Mesendoderm (in vitro differentiated cells): ENCODE results near the gene POLR1B.

ENCODE experiments used
- DNase-seq: peaks from one replicate; pipeline ENCODE4 v3.0.0; 2013
- H2AK5ac ChIP-seq: 2 replicates; pipeline ENCODE4 v1.6.1; 2013; ENCODE audit warnings: low read length, inconsistent platforms
- H2BK120ac ChIP-seq: 2 replicates; pipeline ENCODE4 v1.6.1; 2013; ENCODE audit warnings: low read depth, mild to moderate bottlenecking, low read length, moderate library complexity, mixed read lengths
- H2BK15ac ChIP-seq: replicated peaks from 2 replicates; pipeline ENCODE4 v1.6.1; 2013; ENCODE audit warnings: low read depth, mild to moderate bottlenecking, moderate library complexity
- H2BK5ac ChIP-seq: 2 replicates; pipeline ENCODE4 v1.6.1; 2013; ENCODE audit warnings: low read length, inconsistent platforms
- H3K18ac ChIP-seq: 2 replicates; pipeline ENCODE4 v1.6.1; 2013; ENCODE audit warnings: mild to moderate bottlenecking, low read length, mixed read lengths
- H3K23ac ChIP-seq: one replicate; pipeline ENCODE4 v1.6.1; 2013; ENCODE audit warnings: low read length
- H3K27ac ChIP-seq: 2 replicates; pipeline ENCODE4 v1.5.1; 2013; ENCODE audit warnings: low read depth, mild to moderate bottlenecking, inconsistent platforms, low read length, moderate library complexity
- H3K27me3 ChIP-seq: 2 replicates; pipeline ENCODE4 v1.6.1; 2013; ENCODE audit warnings: low read length, control low read depth, mild to moderate bottlenecking, inconsistent platforms; ENCODE audit not compliant: insufficient read depth, poor library complexity
- H3K36me3 ChIP-seq: 2 replicates; pipeline ENCODE4 v1.6.1; 2013; ENCODE audit warnings: low read length, inconsistent platforms; ENCODE audit not compliant: control insufficient read depth, insufficient read depth
- H3K4ac ChIP-seq: one replicate; pipeline ENCODE4 v1.6.1; 2013; ENCODE audit warnings: low read depth, mild to moderate bottlenecking, low read length, moderate library complexity
- H3K4me1 ChIP-seq: 2 replicates; pipeline ENCODE4 v1.6.1; 2013; ENCODE audit warnings: low read depth, low read length, inconsistent platforms; ENCODE audit not compliant: control insufficient read depth
- H3K4me2 ChIP-seq: 2 replicates; pipeline ENCODE4 v1.6.1; 2013; ENCODE audit warnings: low read length
- H3K4me3 ChIP-seq: 2 replicates; pipeline ENCODE4 v1.5.1; 2013; ENCODE audit warnings: mild to moderate bottlenecking, low read length
- H3K56ac ChIP-seq: one replicate; pipeline ENCODE4 v1.6.1; 2013; ENCODE audit warnings: low read length
- H3K79me1 ChIP-seq: 2 replicates; pipeline ENCODE4 v1.6.1; 2013; ENCODE audit warnings: low read length, inconsistent platforms
- H3K79me2 ChIP-seq: 2 replicates; pipeline ENCODE4 v1.6.1; 2013; ENCODE audit warnings: mild to moderate bottlenecking, low read length; ENCODE audit not compliant: control insufficient read depth, insufficient read depth
- H3K9ac ChIP-seq: 2 replicates; pipeline ENCODE4 v1.6.1; 2013; ENCODE audit warnings: low read length, inconsistent platforms
- H4K5ac ChIP-seq: one replicate; pipeline ENCODE4 v1.6.1; 2013; ENCODE audit warnings: low read length
- H4K8ac ChIP-seq: one replicate; pipeline ENCODE4 v1.6.1; 2013; ENCODE audit warnings: low read depth, mild to moderate bottlenecking, control low read depth, low read length, moderate library complexity
- WGBS: extraction: QIAGEN DNeasy Blood & Tissue Kit; methylation state at CpG from one replicate; pipeline ENCODE4 v1.1.7; 2013; ENCODE audit warnings: low lambda C conversion rate, missing lambda C conversion rate; ENCODE audit not compliant: insufficient coverage; ENCODE audit errors: extremely low coverage; 5-methylcytosine and 5-hydroxymethylcytosine counted together

Gene POLR1B

GRCh38 chr2:112584134-112584890, 42.0 kb downstream of the POLR1B start, which contains the start of gene CHCHD5:
Gene CHCHD5 (plus strand): TSS chr2:112584609. CDS start chr2:112584648, 39 bp downstream.
- Histone ChIP-seq H4K5ac (peak within 1 kb of the TSS; percentile 94), H3K79me1 (peaks cover 2% of the 10 kb centered on the region), H2AK5ac (peak within 1 kb of the TSS; percentile 59), H3K79me2 (no peaks in the 10 kb centered on the region), H2BK15ac (no peak within 1 kb of the TSS), H3K9ac (peak within 1 kb of the TSS; percentile 95), H2BK5ac (peak within 1 kb of the TSS; percentile 95), H4K8ac (peak within 1 kb of the TSS; percentile 7), H3K56ac (peak within 1 kb of the TSS; percentile 99), H3K4me2 (peak within 1 kb of the TSS; percentile 84), H3K4ac (peak within 1 kb of the TSS; percentile 83), H3K4me1 (peaks cover 8% of the 10 kb centered on the region), H2BK120ac (no peak within 1 kb of the TSS), H3K36me3 (peaks cover 3% of the 10 kb centered on the region), H3K27ac (peak within 1 kb of the TSS; percentile 95), H3K18ac (peak within 1 kb of the TSS; percentile 77), H3K23ac (peak within 1 kb of the TSS; percentile 83), H3K27me3 (no peaks in the 10 kb centered on the region), H3K4me3 (peak within 1 kb of the TSS; percentile 91)
- peak; percentile 99 for DNase-seq
- WGBS: no CpG with 5 or more reads among the region's 54 CpGs

GRCh38 chr2:112584891-112585250, 42.6 kb downstream of the POLR1B start:
- H2BK5ac ChIP-seq: peak overlapping the region; percentile 23
- no peak for DNase-seq
- peak overlapping the region; percentile 89 for H3K4me3 ChIP-seq
- H4K5ac ChIP-seq: peak overlapping the region; percentile 94
- H3K27ac ChIP-seq: peak overlapping the region; percentile 95
- no peaks in the 10 kb centered on the region for H3K27me3 ChIP-seq
- peak overlapping the region; percentile 77 for H3K18ac ChIP-seq
- no peaks in the 10 kb centered on the region for H3K79me2 ChIP-seq
- H4K8ac ChIP-seq: peak overlapping the region; percentile 7
- H3K23ac ChIP-seq: no peak overlapping the region
- H3K56ac ChIP-seq: peak overlapping the region; percentile 99
- no CpG with 5 or more reads among the region's 3 CpGs for WGBS
- peak overlapping the region; percentile 84 for H3K4me2 ChIP-seq
- peak overlapping the region; percentile 82 for H3K4ac ChIP-seq
- H2AK5ac ChIP-seq: peak overlapping the region; percentile 59
- no peak overlapping the region for H2BK120ac ChIP-seq
- peaks cover 8% of the 10 kb centered on the region for H3K4me1 ChIP-seq
- H3K36me3 ChIP-seq: peaks cover 3% of the 10 kb centered on the region
- H3K79me1 ChIP-seq: peaks cover 2% of the 10 kb centered on the region
- H2BK15ac ChIP-seq: no peak overlapping the region
- H3K9ac ChIP-seq: peak overlapping the region; percentile 95

GRCh38 chr2:112585400-112585799, 43.1 kb downstream of the POLR1B start:
- peak overlapping the region; percentile 94 for H4K5ac ChIP-seq
- H4K8ac ChIP-seq: peak overlapping the region; percentile 7
- no peak overlapping the region for H2BK5ac ChIP-seq
- peaks cover 2% of the 10 kb centered on the region for H3K79me1 ChIP-seq
- H3K23ac ChIP-seq: no peak overlapping the region
- peak overlapping the region; percentile 95 for H3K9ac ChIP-seq
- H3K27me3 ChIP-seq: no peaks in the 10 kb centered on the region
- H3K4me3 ChIP-seq: no peak overlapping the region
- peak overlapping the region; percentile 99 for H3K56ac ChIP-seq
- H2AK5ac ChIP-seq: peak overlapping the region; percentile 59
- peak overlapping the region; percentile 82 for H3K4ac ChIP-seq
- H3K27ac ChIP-seq: no peak overlapping the region
- DNase-seq: no peak
- peak overlapping the region; percentile 77 for H3K18ac ChIP-seq
- H2BK15ac ChIP-seq: no peak overlapping the region
- no CpG with 5 or more reads among the region's 3 CpGs for WGBS
- H3K36me3 ChIP-seq: peaks cover 3% of the 10 kb centered on the region
- peaks cover 8% of the 10 kb centered on the region for H3K4me1 ChIP-seq
- no peak overlapping the region for H2BK120ac ChIP-seq
- no peaks in the 10 kb centered on the region for H3K79me2 ChIP-seq
- peak overlapping the region; percentile 84 for H3K4me2 ChIP-seq

DNA sequence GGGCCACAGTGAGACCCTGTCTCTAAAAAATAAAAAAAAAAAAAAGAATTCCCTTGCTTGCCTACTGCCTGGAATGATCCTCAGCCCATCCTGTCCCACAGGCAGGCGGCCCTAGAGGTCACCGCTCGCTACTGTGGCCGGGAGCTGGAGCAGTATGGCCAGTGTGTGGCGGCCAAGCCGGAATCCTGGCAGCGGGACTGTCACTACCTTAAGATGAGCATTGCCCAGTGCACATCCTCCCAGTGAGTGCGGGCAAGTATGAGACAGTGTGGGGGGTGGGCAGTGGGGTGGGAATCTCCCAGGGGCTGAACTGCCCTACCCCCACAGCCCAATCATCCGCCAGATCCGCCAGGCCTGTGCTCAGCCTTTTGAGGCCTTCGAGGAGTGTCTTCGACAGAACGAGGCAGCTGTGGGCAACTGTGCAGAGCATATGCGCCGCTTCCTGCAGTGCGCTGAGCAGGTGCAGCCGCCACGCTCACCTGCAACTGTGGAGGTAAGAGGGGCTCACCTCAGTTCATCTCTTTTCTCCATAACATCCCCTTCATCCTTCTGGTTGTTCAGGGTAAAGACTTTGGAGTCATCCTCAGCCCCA, 43.7 kb downstream of the POLR1B start:
- Histone ChIP-seq H3K4ac (no peak overlapping the region), H3K4me3 (no peak overlapping the region), H3K27me3 (no peaks in the 10 kb centered on the region), H3K79me2 (no peaks in the 10 kb centered on the region), H4K8ac (no peak overlapping the region), H2BK120ac (no peak overlapping the region), H4K5ac (no peak overlapping the region), H3K4me1 (peaks cover 8% of the 10 kb centered on the region), H2AK5ac (no peak overlapping the region), H3K4me2 (no peak overlapping the region), H3K23ac (no peak overlapping the region), H3K9ac (no peak overlapping the region), H3K36me3 (peaks cover 3% of the 10 kb centered on the region), H2BK15ac (no peak overlapping the region), H2BK5ac (no peak overlapping the region), H3K79me1 (peaks cover 2% of the 10 kb centered on the region), H3K18ac (no peak overlapping the region), H3K56ac (no peak overlapping the region), H3K27ac (no peak overlapping the region)
- DNase-seq: no peak
- no CpG with 5 or more reads among the region's 18 CpGs for WGBS

DNA sequence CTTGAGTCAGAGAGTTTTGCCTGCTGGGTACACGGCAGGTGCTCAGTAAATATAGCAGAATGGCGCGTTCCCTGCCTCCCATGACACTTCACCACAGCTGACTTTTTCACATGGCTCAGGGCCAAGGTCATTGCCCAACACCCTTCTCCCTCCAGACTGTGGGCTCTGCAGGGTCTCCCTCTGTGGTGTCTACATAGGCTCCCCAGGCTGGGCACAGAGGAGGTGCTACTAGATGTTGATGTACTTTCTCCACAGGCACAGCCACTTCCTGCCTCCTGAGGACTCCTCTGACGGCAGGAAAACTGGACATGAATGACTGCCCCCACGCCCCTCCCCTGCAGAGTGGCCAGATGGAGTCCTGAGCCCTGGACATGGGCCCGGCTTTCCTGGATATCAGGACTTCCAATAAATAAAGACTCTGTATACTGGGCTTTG, 46.4 kb downstream of the POLR1B start:
- Histone ChIP-seq H3K4ac (no peak overlapping the region), H3K9ac (no peak overlapping the region), H3K23ac (no peak overlapping the region), H3K4me3 (no peak overlapping the region), H3K4me1 (peaks cover 5% of the 10 kb centered on the region), H3K79me1 (peaks cover 2% of the 10 kb centered on the region), H3K4me2 (no peak overlapping the region), H3K27me3 (no peaks in the 10 kb centered on the region), H4K8ac (no peak overlapping the region), H3K79me2 (no peaks in the 10 kb centered on the region), H4K5ac (no peak overlapping the region), H3K56ac (no peak overlapping the region), H2BK120ac (no peak overlapping the region), H3K18ac (no peak overlapping the region), H2AK5ac (no peak overlapping the region), H2BK5ac (no peak overlapping the region), H3K27ac (no peak overlapping the region), H2BK15ac (no peak overlapping the region), H3K36me3 (peaks cover 3% of the 10 kb centered on the region)
- WGBS: no CpG with 5 or more reads among the region's 6 CpGs
- DNase-seq: no peak
